NCI-H82 (cell line): Measurements from ENCODE around the gene TP53RK.
"Not testable (repeated sequence)": the region's sequence is repeated elsewhere in the genome, so short reads cannot be mapped to it uniquely, and the experiment has no call there.

Experiments
- DNase-seq: peaks from one replicate; lab custom pipeline; 2025; lab: John Stamatoyannopoulos, UW

TP53RK gene

GRCh38 chr20:46683011-46683667 lies 6.1 kb downstream of the TP53RK start:
- DNase-seq: peak; percentile 55

DNA sequence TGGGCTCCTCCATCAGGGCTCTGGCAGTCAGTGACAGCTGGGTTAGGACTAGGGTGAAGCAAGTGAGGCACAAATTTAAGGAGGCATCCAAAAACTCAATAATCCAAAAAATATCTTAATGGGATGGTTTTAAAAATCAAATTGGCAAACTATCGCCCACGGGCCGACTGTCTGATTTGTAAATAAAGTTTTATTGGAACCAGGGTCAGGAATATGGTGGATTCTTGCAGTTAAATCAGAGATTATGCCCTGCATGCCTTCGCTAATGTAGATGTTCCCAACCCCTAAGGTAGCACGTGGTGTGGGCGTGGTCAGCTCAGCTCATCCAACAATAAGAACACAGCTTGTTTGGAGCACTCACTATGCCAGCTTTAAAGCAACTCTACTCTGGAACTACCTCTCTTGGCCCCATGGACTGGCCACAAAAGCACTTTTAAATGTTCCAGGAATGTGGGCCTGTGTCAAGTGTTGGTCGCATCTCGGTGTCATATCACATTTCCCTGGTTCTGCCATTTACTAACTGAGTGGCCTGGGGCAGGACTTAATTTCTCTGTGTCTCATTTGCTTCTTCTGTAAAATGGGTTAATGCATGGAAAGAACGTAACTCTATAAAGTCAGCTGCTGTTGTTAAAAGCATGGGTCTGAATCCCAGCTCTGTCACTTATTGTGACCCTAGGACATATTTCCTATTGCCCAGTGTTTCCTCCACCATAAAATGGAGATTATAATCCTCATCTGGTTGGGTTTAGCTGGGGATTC lies 7.0 kb downstream of the TP53RK start:
- peak; percentile 66 for DNase-seq

GRCh38 chr20:46681032-46681854 lies 8.0 kb downstream of the TP53RK start:
- DNase-seq: peak; percentile 83

DNA sequence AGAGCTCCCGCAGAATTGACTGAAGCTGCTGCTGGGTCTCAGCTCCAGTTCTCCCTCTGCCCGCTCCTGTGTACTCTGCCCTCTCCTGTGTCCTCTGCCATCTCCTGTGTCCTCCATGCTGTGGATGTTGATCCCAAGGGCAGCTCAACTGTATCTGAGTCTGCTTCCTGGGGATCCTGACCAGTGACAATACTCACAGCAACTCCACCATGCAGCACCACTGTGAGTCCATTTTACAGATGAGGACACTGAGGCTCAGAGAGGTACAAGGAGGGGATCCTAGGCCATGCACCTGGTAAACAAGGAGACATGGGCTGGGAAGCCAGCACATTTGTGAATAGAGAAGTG lies 8.6 kb downstream of the TP53RK start:
- no peak for DNase-seq

DNA sequence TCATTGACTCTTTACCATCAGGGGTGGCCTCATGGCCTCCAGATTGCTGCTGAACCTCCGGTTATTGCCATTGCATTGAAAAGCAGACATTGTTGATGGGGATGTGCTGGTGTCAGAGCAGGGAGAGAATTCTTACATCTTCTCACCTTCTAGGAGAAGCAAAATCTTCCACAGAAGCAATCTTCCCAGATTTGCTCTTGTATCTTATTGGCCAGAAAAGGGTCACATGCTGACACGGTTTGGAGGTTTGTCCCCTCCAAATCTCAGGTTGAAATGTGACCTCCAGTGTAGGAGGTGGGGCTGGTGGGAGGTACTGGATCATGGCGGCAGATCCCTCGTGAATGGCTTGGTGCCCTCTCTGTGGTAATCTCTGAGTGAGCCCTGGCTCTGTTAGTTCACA lies 10.7 kb downstream of the TP53RK start:
- no peak for DNase-seq

DNA sequence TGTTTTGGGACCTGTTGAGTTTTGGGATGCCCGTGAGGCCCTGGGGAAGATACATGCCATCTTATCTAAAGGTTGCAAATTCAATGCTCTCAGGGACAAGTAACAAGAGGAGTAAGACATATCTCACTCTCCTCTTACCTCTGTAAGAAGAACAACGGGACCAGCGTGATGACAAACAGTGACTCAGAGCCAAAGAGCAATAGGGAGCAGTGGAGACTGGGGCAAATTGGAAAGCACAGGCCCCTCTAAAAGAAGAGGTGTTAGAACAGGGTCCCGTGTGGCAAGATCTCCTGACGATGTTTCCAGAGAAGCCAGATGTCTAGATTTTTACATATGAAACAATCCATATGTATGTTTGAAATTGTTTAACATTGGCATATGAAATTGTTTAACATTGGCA lies 11.6 kb downstream of the TP53RK start:
- no peak for DNase-seq

GRCh38 chr20:46676649-46677316 lies 12.5 kb downstream of the TP53RK start:
- DNase-seq: not testable (repeated sequence)

- DNase-seq: no peak
These were observed 14.8 kb downstream of the TP53RK start for GRCh38 chr20:46674253-46675083.

DNA sequence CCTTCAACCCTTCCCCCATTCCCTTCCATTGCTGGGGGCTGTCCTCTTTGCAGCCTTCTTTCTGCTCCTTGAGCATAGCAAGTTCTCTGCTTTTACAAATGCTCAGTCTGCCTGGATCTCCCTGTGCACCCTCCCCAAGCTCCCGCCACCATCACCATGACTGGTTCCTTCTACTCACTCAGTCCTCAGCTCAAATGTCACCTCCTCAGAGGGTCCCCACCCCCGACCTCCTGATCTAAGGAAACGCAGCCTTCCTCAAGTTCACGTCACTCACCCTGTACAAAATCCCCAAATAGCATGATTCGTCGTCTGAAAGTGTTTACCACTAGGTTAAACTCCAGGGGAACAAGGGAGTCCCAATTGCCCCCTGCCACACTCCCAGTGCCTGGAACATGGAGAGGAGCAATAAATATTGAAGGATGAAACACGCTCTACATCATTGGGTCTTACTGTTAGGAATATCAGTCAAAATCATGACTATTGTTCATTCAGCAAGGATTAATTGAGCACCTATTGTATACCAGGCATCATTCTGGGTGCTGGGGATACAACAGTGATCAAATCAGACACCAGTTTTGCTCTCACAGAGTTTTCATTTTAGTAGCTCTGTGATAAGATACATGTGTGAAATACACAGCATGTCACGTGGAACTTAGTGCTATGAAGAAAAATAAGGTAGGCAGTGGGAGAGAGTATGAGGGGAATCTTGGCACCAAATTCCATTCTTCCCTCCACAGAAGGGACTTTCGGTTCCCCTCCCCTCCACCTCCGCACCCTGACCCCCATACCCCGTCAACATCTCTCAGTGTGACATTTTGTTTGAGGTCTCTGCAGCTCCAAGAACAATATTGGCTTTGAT lies 15.6 kb downstream of the TP53RK start:
- DNase-seq: no peak

GRCh38 chr20:46672543-46673148 lies 16.6 kb downstream of the TP53RK start:
- no peak for DNase-seq

DNA sequence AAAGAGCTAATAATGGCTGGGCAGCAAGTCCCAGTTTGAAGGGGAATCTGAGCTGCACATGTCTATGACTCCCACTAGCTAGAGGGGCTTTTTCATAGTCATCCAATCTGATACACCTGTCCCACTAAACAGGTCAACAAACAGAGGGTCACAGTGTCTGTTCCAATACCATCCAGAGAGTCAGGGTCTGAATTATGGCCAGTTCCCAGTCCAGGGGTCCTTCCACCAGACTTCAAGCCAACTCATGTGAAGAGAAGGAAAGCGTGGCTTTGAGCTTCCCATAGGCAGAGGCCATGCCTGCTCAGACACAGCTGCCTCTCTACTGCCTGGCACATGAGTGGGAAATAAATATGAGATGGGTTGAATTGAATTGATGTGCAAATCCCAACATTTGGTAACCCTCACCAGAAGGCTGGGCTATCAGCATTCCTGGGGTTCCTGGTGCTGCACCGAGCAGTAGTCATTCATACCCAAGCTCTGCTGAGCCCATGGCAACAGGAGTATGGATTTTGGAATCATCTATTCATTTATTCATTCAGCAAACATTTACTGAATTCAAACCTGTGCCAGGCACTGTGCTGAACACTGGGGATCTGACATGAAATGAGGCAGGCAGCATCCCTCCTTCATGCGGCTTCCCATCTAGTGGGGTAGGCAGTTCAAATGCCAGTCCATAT lies 17.2 kb downstream of the TP53RK start:
- no peak for DNase-seq

- no peak for DNase-seq
These were observed 18.4 kb downstream of the TP53RK start for GRCh38 chr20:46670585-46671584.

- no peak for DNase-seq
These were observed 19.0 kb downstream of the TP53RK start for GRCh38 chr20:46670228-46670584.

- DNase-seq: no peak
These were observed 22.3 kb downstream of the TP53RK start for GRCh38 chr20:46666818-46667515.

GRCh38 chr20:46666306-46666705 lies 22.9 kb downstream of the TP53RK start:
- no peak for DNase-seq

GRCh38 chr20:46665602-46666001 lies 23.6 kb downstream of the TP53RK start:
- DNase-seq: no peak

GRCh38 chr20:46663531-46663930 lies 25.7 kb downstream of the TP53RK start:
- no peak for DNase-seq

GRCh38 chr20:46661659-46662058 lies 27.6 kb downstream of the TP53RK start:
- no peak for DNase-seq
